ENCODE results near the gene C1orf105. TPM values are rescaled to one million over a fixed set of nuclear protein-coding genes. Genes with fewer than 3 reads are reported as not detected.

C1orf105 gene
- total and polyA plus RNA-seq, 2 experiments from 2014 or later: not detected

GRCh38 chr1:172477741-172478140 is 57.3 kb downstream of the C1orf105 start:
- peaks cover 3% of the 10 kb centered on the region for H3K27me3 Mint-ChIP-seq (ENCODE audit: insufficient read depth, low read depth, poor library complexity)

More at GRCh38 chr1:172477741-172478140, 57.3 kb downstream of the C1orf105 start:
- DNase-seq (ENCODE audit: low spot score): no peak
- Histone ChIP-seq H3K36me3 (ENCODE audit: insufficient read depth) (no peaks in the 10 kb centered on the region), H3K4me3 (no peak overlapping the region), H3K27me3 (ENCODE audit: insufficient read depth) (no peaks in the 10 kb centered on the region), H3K4me2 (no peak overlapping the region), H2AFZ (no peak overlapping the region), H3K9me2 (ENCODE audit: insufficient read depth) (no peaks in the 10 kb centered on the region), H3K27ac (ENCODE audit: low read depth) (no peak overlapping the region), H4K20me1 (replicated peaks; ENCODE audit: insufficient read depth) (no peaks in the 10 kb centered on the region), H3K79me2 (replicated peaks; ENCODE audit: insufficient read depth) (no peaks in the 10 kb centered on the region), H3F3A (replicated peaks; ENCODE audit: low read depth) (no peaks in the 10 kb centered on the region), H3K4me1 (ENCODE audit: insufficient read depth) (no peaks in the 10 kb centered on the region; the same call in 1 of the 2 replicates)
- Mint-ChIP-seq H3K36me3 (ENCODE audit: low read depth) (no peaks in the 10 kb centered on the region), H3K9me3 (no peaks in the 10 kb centered on the region), H3K27ac (no peak overlapping the region), H3K4me3 (no peak overlapping the region), H3K4me1 (peaks cover 7% of the 10 kb centered on the region)
- TF ChIP-seq CTCF (conservative IDR thresholded peaks at IDR 0.05; ENCODE audit: low read depth in 2 of 2) (no peak), CREB1 (CRISPR knock-in tag; IDR thresholded peaks at IDR 0.05; ENCODE audit: low read depth) (no peak), POLR2AphosphoS5 (IDR thresholded peaks at IDR 0.05; ENCODE audit: low read depth) (no peak), STAT1 (IDR thresholded peaks at IDR 0.05; ENCODE audit: unreplicated experiment) (no peak), ZNF114 (CRISPR knock-in tag; IDR thresholded peaks at IDR 0.05) (no peak), EZH2 (IDR thresholded peaks at IDR 0.05; ENCODE audit: low read depth, unreplicated experiment) (no peak), REST (IDR thresholded peaks at IDR 0.05; ENCODE audit: unreplicated experiment) (no peak), ZNF331 (CRISPR knock-in tag; IDR thresholded peaks at IDR 0.05; ENCODE audit: low read depth) (no peak)
- no peak for ATAC-seq
